ENCODE measurements around the gene TMEM44. TPM values are rescaled to one million over a fixed set of nuclear protein-coding genes. Genes with fewer than 3 reads are reported as not detected.

Gene TMEM44
- total and polyA plus RNA-seq, 2 of the 4 experiments (the other 2 are of a cell fraction), result 9.7 to 24.2 TPM

GRCh38 chr3:194624956-194625355 lies 8.3 kb downstream of the TMEM44 start:
- 100% methylated on average over 3 of the region's 6 CpGs; no CpG with 5 or more reads in 1 of the 2 experiments for WGBS, 2 experiments (ENCODE audit: extremely low coverage in 2 of 2, insufficient read length in 1 of 2)
- in situ Hi-C loops (cut with MboI; ENCODE audit: low sequenced_read_pairs), result no loop called here
- peaks cover 8% of the 10 kb centered on the region; the same call in 1 of the 2 replicates for H3K9me1 ChIP-seq (ENCODE audit: insufficient read depth, low read length)
- H3K14ac ChIP-seq (replicated peaks; ENCODE audit: low read depth, low read length), result no peak overlapping the region
- ChIA-PET CTCF (no interaction called here), POLR2A (ENCODE audit: unreplicated experiment) (no interaction called here)
- H2AK9ac ChIP-seq (replicated peaks; ENCODE audit: low read depth, low read length, poor library complexity), result no peak overlapping the region
- H2BK120ac ChIP-seq (ENCODE audit: low read depth, low read length), result no peak overlapping the region
- intact Hi-C loops (cut with micrococcal nuclease), result no loop called here
- H4K5ac ChIP-seq (ENCODE audit: low read depth, low read length), result no peak overlapping the region
- H2BK20ac ChIP-seq (ENCODE audit: low read depth, low read length), result no peak overlapping the region
- no peak overlapping the region for H2BK15ac ChIP-seq (ENCODE audit: low read depth, low read length)
- H3K9me3 ChIP-seq (ENCODE audit: control insufficient read depth, insufficient read depth, low read length), result no peaks in the 10 kb centered on the region
- H3K9ac ChIP-seq (ENCODE audit: low read depth, low read length), result no peak overlapping the region
- peaks cover 58% of the 10 kb centered on the region for H3K36me3 ChIP-seq (ENCODE audit: control insufficient read depth, insufficient read depth, low read length)
- peaks cover 3% of the 10 kb centered on the region; the same call in 1 of the 2 replicates for H4K20me1 ChIP-seq (ENCODE audit: insufficient read depth, low read length)
- DNase-seq (no peak), ATAC-seq (ENCODE audit: low read depth) (no peak)
- no peak overlapping the region for H2AK5ac ChIP-seq (ENCODE audit: low read depth, low read length)
- no peak overlapping the region for H3K23ac ChIP-seq (ENCODE audit: low read depth, low read length)
- no peak overlapping the region for H2BK5ac ChIP-seq (ENCODE audit: low read depth, low read length, poor library complexity, severe bottlenecking)
- H3K4ac ChIP-seq (ENCODE audit: low read depth, low read length), result no peak overlapping the region
- no peak overlapping the region for H3K18ac ChIP-seq (ENCODE audit: low read depth, low read length)
- H3K79me1 ChIP-seq (ENCODE audit: low read depth in 1 of 2, low read length in 2 of 2), result peaks cover 12 to 29% of the 10 kb centered on the region in 2 experiments
- H4K8ac ChIP-seq (ENCODE audit: low read depth in 2 of 2, low read length in 2 of 2), result no peak overlapping the region
- dilution Hi-C loops (cut with HindIII; ENCODE audit: low sequenced_read_pairs, unreplicated experiment), result no loop called here
- H3K4me1 ChIP-seq (ENCODE audit: control insufficient read depth, insufficient read depth, low read length), result no peaks in the 10 kb centered on the region
- no peak overlapping the region for H3K56ac ChIP-seq (ENCODE audit: extremely low read depth, insufficient read depth, low read length)
- H3K27ac ChIP-seq (ENCODE audit: insufficient read depth, low read length), result no peak overlapping the region
- no peak overlapping the region for H3K4me3 ChIP-seq (ENCODE audit: insufficient read depth, low read depth, low read length)
- H3K4me2 ChIP-seq (ENCODE audit: low read depth, low read length), result no peak overlapping the region
- no peak for TF ChIP-seq POLR2A (IDR thresholded peaks at IDR 0.05; ENCODE audit: low read depth, low read length)
- no peak for TF ChIP-seq MAFK (IDR thresholded peaks at IDR 0.05; ENCODE audit: low read depth, low read length)
- no peak for TF ChIP-seq CEBPB (IDR thresholded peaks at IDR 0.05; ENCODE audit: low read depth, low read length)
- TF ChIP-seq, protein P1, sequence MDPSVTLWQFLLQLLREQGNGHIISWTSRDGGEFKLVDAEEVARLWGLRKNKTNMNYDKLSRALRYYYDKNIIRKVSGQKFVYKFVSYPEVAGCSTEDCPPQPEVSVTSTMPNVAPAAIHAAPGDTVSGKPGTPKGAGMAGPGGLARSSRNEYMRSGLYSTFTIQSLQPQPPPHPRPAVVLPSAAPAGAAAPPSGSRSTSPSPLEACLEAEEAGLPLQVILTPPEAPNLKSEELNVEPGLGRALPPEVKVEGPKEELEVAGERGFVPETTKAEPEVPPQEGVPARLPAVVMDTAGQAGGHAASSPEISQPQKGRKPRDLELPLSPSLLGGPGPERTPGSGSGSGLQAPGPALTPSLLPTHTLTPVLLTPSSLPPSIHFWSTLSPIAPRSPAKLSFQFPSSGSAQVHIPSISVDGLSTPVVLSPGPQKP (IDR thresholded peaks at IDR 0.05; ENCODE audit: borderline replicate concordance, low read depth, low read length), result no peak
- TF ChIP-seq CHD1 (IDR thresholded peaks at IDR 0.05; ENCODE audit: low read depth, low read length), result no peak
- TF ChIP-seq USF2 (IDR thresholded peaks at IDR 0.05; ENCODE audit: low read depth, low read length), result no peak
- no peak for TF ChIP-seq SMC3 (IDR thresholded peaks at IDR 0.05; ENCODE audit: low read depth, low read length)
- TF ChIP-seq BHLHE40 (IDR thresholded peaks at IDR 0.05; ENCODE audit: low read depth, low read length), result no peak
- TF ChIP-seq MXI1 (IDR thresholded peaks at IDR 0.05; ENCODE audit: borderline replicate concordance, low read depth, low read length), result no peak
- TF ChIP-seq RCOR1 (IDR thresholded peaks at IDR 0.05; ENCODE audit: insufficient replicate concordance, low read length), result no peak
- TF ChIP-seq RFX5 (IDR thresholded peaks at IDR 0.05; ENCODE audit: low read depth, low read length), result no peak
- no peak for TF ChIP-seq RAD21 (IDR thresholded peaks at IDR 0.05; ENCODE audit: low read length)
- TF ChIP-seq NFE2L2 (IDR thresholded peaks at IDR 0.05; ENCODE audit: low read depth, low read length), result no peak
- no peak for TF ChIP-seq FOS (IDR thresholded peaks at IDR 0.05; ENCODE audit: low read depth, low read length)
- no peak for TF ChIP-seq CTCF (conservative IDR thresholded peaks at IDR 0.05; ENCODE audit: low read depth, low read length)
- TF ChIP-seq MAZ (IDR thresholded peaks at IDR 0.05; ENCODE audit: borderline replicate concordance, low read depth, low read length), result no peak
- no peak overlapping the region for H4K91ac ChIP-seq (ENCODE audit: insufficient read depth, low read depth, low read length)
- no TSS peak for BruUV-seq (replicated peaks)
- no peaks in the 10 kb centered on the region for H3K27me3 ChIP-seq (ENCODE audit: control insufficient read depth, insufficient read depth, low read length)
- H2AFZ ChIP-seq (replicated peaks; ENCODE audit: low read length, poor library complexity), result no peak overlapping the region
